Endothelial cell (in vitro differentiated cells): ENCODE data around the gene NDUFA9. TPM values are rescaled to one million over a fixed set of nuclear protein-coding genes. Genes with fewer than 3 reads are reported as not detected.
A peak's percentile ranks its signal among the peaks of the same experiment; 100 is the strongest.

Experiments used
- DNase-seq: peaks from one replicate; pipeline ENCODE4 v3.0.0; 2021; ENCODE audit warnings: low spot score
- H3K27ac Mint-ChIP-seq: one replicate; pipeline ENCODE4 v1.8.0; 2021; ENCODE audit warnings: mixed read lengths, inconsistent platforms; ENCODE audit not compliant: unreplicated experiment
- H3K27me3 Mint-ChIP-seq: one replicate; pipeline ENCODE4 v1.8.0; 2021; ENCODE audit warnings: mild to moderate bottlenecking, moderate library complexity, mixed read lengths, inconsistent platforms; ENCODE audit not compliant: unreplicated experiment
- H3K36me3 Mint-ChIP-seq: one replicate; pipeline ENCODE4 v1.8.0; 2021; ENCODE audit warnings: mild to moderate bottlenecking, low read depth, mixed read lengths, inconsistent platforms; ENCODE audit not compliant: unreplicated experiment
- H3K4me1 Mint-ChIP-seq: one replicate; pipeline ENCODE4 v1.8.0; 2021; ENCODE audit warnings: mild to moderate bottlenecking, mixed read lengths, inconsistent platforms; ENCODE audit not compliant: unreplicated experiment
- H3K4me3 Mint-ChIP-seq: one replicate; pipeline ENCODE4 v1.8.0; 2021; ENCODE audit warnings: mild to moderate bottlenecking, mixed read lengths, inconsistent platforms; ENCODE audit not compliant: unreplicated experiment
- H3K9me3 Mint-ChIP-seq: one replicate; pipeline ENCODE4 v1.8.0; 2021; ENCODE audit warnings: mixed read lengths, inconsistent platforms; ENCODE audit not compliant: unreplicated experiment
- CTCF ChIP-seq: fragments of 200-600 bp; sonication (generic); IDR thresholded peaks from one replicate; pipeline ENCODE4 v1.5.0; 2021; ENCODE audit warnings: antibody characterized with exemption; ENCODE audit not compliant: unreplicated experiment
- total RNA-seq: library from RNA; stranded (reverse); fragmentation: NEBNext Ultra II Directional; extraction: Animal tissue kit (Norgen Biotek cat#: 25700); gene quantifications from one replicate; pipeline ENCODE4 v1.2.1, GENCODE V29; 2021; ENCODE audit not compliant: unreplicated experiment

The NDUFA9 gene
- total RNA-seq, 1 donor from 2014 or later = 96.7 TPM

- TF ChIP-seq CTCF = no peak
- H3K4me1 Mint-ChIP-seq = no peaks in the 10 kb centered on the region
- H3K27me3 Mint-ChIP-seq = no peaks in the 10 kb centered on the region
- no peaks in the 10 kb centered on the region for H3K9me3 Mint-ChIP-seq
- no peak overlapping the region for H3K27ac Mint-ChIP-seq
- DNase-seq = no peak
- peaks cover 9% of the 10 kb centered on the region for H3K36me3 Mint-ChIP-seq
- no peak overlapping the region for H3K4me3 Mint-ChIP-seq
Observed at GRCh38 chr12:4626543-4626942, 22.4 kb upstream of the NDUFA9 start.

GRCh38 chr12:4628406-4628805 is 20.5 kb upstream of the NDUFA9 start:
- TF ChIP-seq CTCF = no peak
- no peak for DNase-seq
- Mint-ChIP-seq H3K4me3 (peak overlapping the region; percentile 20), H3K9me3 (no peaks in the 10 kb centered on the region), H3K36me3 (peaks cover 9% of the 10 kb centered on the region), H3K27ac (no peak overlapping the region), H3K4me1 (no peaks in the 10 kb centered on the region), H3K27me3 (no peaks in the 10 kb centered on the region)

GRCh38 chr12:4630262-4630661 is 18.7 kb upstream of the NDUFA9 start:
- H3K4me1 Mint-ChIP-seq = no peaks in the 10 kb centered on the region
- H3K36me3 Mint-ChIP-seq = peaks cover 9% of the 10 kb centered on the region
- no peak overlapping the region for H3K4me3 Mint-ChIP-seq
- no peaks in the 10 kb centered on the region for H3K9me3 Mint-ChIP-seq
- no peak for TF ChIP-seq CTCF
- H3K27ac Mint-ChIP-seq = no peak overlapping the region
- no peaks in the 10 kb centered on the region for H3K27me3 Mint-ChIP-seq
- DNase-seq = no peak

GRCh38 chr12:4643747-4644146 is 5.2 kb upstream of the NDUFA9 start:
- no peaks in the 10 kb centered on the region for H3K9me3 Mint-ChIP-seq
- no peak for TF ChIP-seq CTCF
- H3K27me3 Mint-ChIP-seq = peaks cover 1% of the 10 kb centered on the region
- no peak for DNase-seq
- H3K4me1 Mint-ChIP-seq = peaks cover 4% of the 10 kb centered on the region
- H3K27ac Mint-ChIP-seq = no peak overlapping the region
- H3K36me3 Mint-ChIP-seq = no peaks in the 10 kb centered on the region
- no peak overlapping the region for H3K4me3 Mint-ChIP-seq

GRCh38 chr12:4645023-4645422 is 3.9 kb upstream of the NDUFA9 start:
- Mint-ChIP-seq H3K9me3 (no peaks in the 10 kb centered on the region), H3K4me3 (no peak overlapping the region), H3K36me3 (no peaks in the 10 kb centered on the region), H3K27me3 (peaks cover 5% of the 10 kb centered on the region), H3K27ac (no peak overlapping the region), H3K4me1 (peaks cover 12% of the 10 kb centered on the region)
- TF ChIP-seq CTCF = no peak
- DNase-seq = no peak
